NCI-H1694 treated with DMSO at 0.1 percent for 48 hours (cell line): ENCODE measurements around the gene CPOX.
A peak's percentile ranks its signal among the peaks of the same experiment; 100 is the strongest.
"Not testable (repeated sequence)": the region's sequence is repeated elsewhere in the genome, so short reads cannot be mapped to it uniquely, and the experiment has no call there.

Experiments used
- DNase-seq: peaks from one replicate; lab custom pipeline; 2025; lab: John Stamatoyannopoulos, UW

The CPOX gene

GRCh38 chr3:98593046-98593936 lies at the start of gene CPOX:
TSS of gene CPOX (minus strand) at chr3:98593611. CDS start at chr3:98593504, 107 bp downstream.
- DNase-seq, result peak; percentile 78

- not testable (repeated sequence) for DNase-seq
Measured at GRCh38 chr3:98642769-98643168, 49.4 kb upstream of the CPOX start.

GRCh38 chr3:98641756-98642155 lies 48.3 kb upstream of the CPOX start:
- DNase-seq, result not testable (repeated sequence)

- DNase-seq, result not testable (repeated sequence)
Measured at GRCh38 chr3:98638515-98638914, 45.1 kb upstream of the CPOX start.

GRCh38 chr3:98630416-98630815 lies 37.0 kb upstream of the CPOX start:
- DNase-seq, result no peak

GRCh38 chr3:98628317-98628716 lies 34.9 kb upstream of the CPOX start:
- no peak for DNase-seq

GRCh38 chr3:98626151-98626550 lies 32.7 kb upstream of the CPOX start:
- DNase-seq, result no peak

- DNase-seq, result no peak
Measured at GRCh38 chr3:98623572-98624280, 30.3 kb upstream of the CPOX start.

GRCh38 chr3:98617841-98618240 lies 24.4 kb upstream of the CPOX start:
- no peak for DNase-seq

- no peak for DNase-seq
Measured at GRCh38 chr3:98613616-98614015, 20.2 kb upstream of the CPOX start.

GRCh38 chr3:98612996-98613517 lies 19.6 kb upstream of the CPOX start:
- no peak for DNase-seq

GRCh38 chr3:98612587-98612986 lies 19.2 kb upstream of the CPOX start:
- DNase-seq, result no peak

GRCh38 chr3:98608029-98608428 lies 14.6 kb upstream of the CPOX start:
- no peak for DNase-seq

- DNase-seq, result no peak
Measured at GRCh38 chr3:98603580-98603979, 10.2 kb upstream of the CPOX start.

- peak; percentile 81 for DNase-seq
Measured at GRCh38 chr3:98602078-98602678, 8.8 kb upstream of the CPOX start.

- no peak for DNase-seq
Measured at GRCh38 chr3:98601180-98601579, 7.8 kb upstream of the CPOX start.

GRCh38 chr3:98600412-98601095 lies 7.1 kb upstream of the CPOX start:
- DNase-seq, result no peak

GRCh38 chr3:98599647-98600411 lies 6.4 kb upstream of the CPOX start:
- no peak for DNase-seq

GRCh38 chr3:98598492-98598891 lies 5.1 kb upstream of the CPOX start:
- DNase-seq, result no peak

GRCh38 chr3:98596541-98597500 lies 3.4 kb upstream of the CPOX start:
- peak; percentile 57 for DNase-seq
